Adrenal gland (tissue), 5 donors: ENCODE data around the gene PLIN3.
A peak's percentile ranks its signal among the peaks of the same experiment; 100 is the strongest.

Source experiments
- POLR2A ChIP-seq, 2 donors: fragments of 450-650 bp; IDR thresholded peaks; one replicate each; pipeline ENCODE4 v1.6.1; 2017; ENCODE audit warnings: antibody characterized with exemption in 2 of 2, mild to moderate bottlenecking in 2 of 2, moderate library complexity in 1 of 2
- TF ChIP-seq, protein P1 (sequence below), 6 experiments: fragments of 450-650 bp in 4 of 6; fragments of 200-600 bp in 2 of 6; sonication (generic) in 1 of 6; IDR thresholded peaks; 1 replicate in 5 of 6; 2 replicates in 1 of 6; pipeline versions ENCODE4 v1.5.1 to v1.8.0; 2016 to 2021; ENCODE audit warnings: antibody characterized with exemption in 6 of 6, mild to moderate bottlenecking in 2 of 6, moderate library complexity in 1 of 6
- donor health status: DM: no; HTN: no; CAD: no.

DNA sequence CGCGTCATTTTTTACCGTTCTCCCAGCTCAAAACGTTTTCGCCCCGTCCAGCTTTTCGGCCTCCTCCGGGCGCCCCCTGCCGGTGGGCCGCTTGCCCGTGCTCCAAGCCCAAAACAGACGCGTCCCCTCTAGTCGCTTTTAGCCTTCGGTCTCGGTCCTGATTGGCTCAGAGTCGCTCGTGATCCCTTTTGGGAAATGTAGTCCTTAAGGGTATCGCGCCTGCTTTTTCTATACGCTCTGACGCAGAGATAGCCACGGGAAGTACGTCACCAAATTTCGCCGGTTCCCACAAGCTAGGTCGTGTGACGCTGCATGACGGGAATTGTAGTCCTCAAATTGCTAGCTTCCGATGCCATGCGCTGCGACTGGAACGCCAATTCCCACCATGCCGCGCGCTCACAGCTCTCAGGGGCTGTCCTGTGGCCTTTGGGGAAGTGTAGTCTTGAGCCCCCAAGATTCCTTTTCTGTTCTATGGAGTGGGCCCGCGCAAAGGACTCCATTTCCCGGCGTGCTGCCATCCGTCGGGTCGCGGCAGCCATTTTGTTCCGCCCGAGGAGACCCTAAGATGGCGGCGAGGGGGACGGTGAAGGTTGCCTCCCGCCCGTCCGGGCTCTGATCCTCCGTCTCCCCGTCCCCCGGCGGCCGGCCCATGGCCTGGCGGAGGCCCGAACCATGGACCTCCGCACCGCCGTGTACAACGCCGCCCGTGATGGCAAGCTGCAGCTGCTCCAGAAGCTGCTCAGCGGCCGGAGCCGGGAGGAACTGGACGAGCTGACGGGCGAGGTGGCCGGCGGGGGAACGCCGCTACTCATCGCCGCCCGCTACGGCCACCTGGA, 76.1 kb downstream of the PLIN3 start, which contains the start of gene FEM1A:
- TF ChIP-seq POLR2A (IDR thresholded peaks at IDR 0.05), result peak; percentile 52 to 58
- TF ChIP-seq, protein P1, sequence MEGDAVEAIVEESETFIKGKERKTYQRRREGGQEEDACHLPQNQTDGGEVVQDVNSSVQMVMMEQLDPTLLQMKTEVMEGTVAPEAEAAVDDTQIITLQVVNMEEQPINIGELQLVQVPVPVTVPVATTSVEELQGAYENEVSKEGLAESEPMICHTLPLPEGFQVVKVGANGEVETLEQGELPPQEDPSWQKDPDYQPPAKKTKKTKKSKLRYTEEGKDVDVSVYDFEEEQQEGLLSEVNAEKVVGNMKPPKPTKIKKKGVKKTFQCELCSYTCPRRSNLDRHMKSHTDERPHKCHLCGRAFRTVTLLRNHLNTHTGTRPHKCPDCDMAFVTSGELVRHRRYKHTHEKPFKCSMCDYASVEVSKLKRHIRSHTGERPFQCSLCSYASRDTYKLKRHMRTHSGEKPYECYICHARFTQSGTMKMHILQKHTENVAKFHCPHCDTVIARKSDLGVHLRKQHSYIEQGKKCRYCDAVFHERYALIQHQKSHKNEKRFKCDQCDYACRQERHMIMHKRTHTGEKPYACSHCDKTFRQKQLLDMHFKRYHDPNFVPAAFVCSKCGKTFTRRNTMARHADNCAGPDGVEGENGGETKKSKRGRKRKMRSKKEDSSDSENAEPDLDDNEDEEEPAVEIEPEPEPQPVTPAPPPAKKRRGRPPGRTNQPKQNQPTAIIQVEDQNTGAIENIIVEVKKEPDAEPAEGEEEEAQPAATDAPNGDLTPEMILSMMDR (IDR thresholded peaks at IDR 0.05), result peak; percentile 95 to 100 (median 99)
